GM12872 (cell line): ENCODE measurements around the gene CCDC32.

ENCODE experiments used
- CTCF ChIP-seq: IDR thresholded peaks from 3 replicates; pipeline ENCODE4 v1.5.1; 2011; ENCODE audit warnings: low read depth, mild to moderate bottlenecking, low read length, moderate library complexity; ENCODE audit not compliant: insufficient read depth

CCDC32 gene

GRCh38 chr15:40564591-40565332 is at the start of gene CCDC32:
CCDC32 (minus strand) TSS chr15:40565042; CDS start chr15:40563015, 2,027 bp downstream.
- no peak for TF ChIP-seq CTCF

GRCh38 chr15:40613080-40613479 is 48.2 kb upstream of the CCDC32 start:
- TF ChIP-seq CTCF = no peak

- TF ChIP-seq CTCF = no peak
Observed at GRCh38 chr15:40603935-40604334, 39.1 kb upstream of the CCDC32 start.

- no peak for TF ChIP-seq CTCF
Observed at GRCh38 chr15:40600956-40601355, 36.1 kb upstream of the CCDC32 start.

- no peak for TF ChIP-seq CTCF
Observed at GRCh38 chr15:40598672-40599071, 33.8 kb upstream of the CCDC32 start.

- no peak for TF ChIP-seq CTCF
Observed at GRCh38 chr15:40598126-40598525, 33.3 kb upstream of the CCDC32 start.

GRCh38 chr15:40597024-40597423 is 32.2 kb upstream of the CCDC32 start:
- no peak for TF ChIP-seq CTCF
